ENCODE results near the gene GPC6.
A peak's percentile ranks its signal among the peaks of the same experiment; 100 is the strongest.

GRCh38 chr13:94309997-94310855, 1083.6 kb downstream of the GPC6 start:
- TF ChIP-seq CTCF (IDR thresholded peaks at IDR 0.05), result no peak
- peak; percentile 80 for TF ChIP-seq TCF12 (IDR thresholded peaks at IDR 0.05)
- no peak for TF ChIP-seq EZH2phosphoT487 (IDR thresholded peaks at IDR 0.05; ENCODE audit: borderline replicate concordance, low read depth)
- TF ChIP-seq YY1 (IDR thresholded peaks at IDR 0.05; ENCODE audit: low read depth), result peak; percentile 81; the same call in 1 of the 2 replicates
- TF ChIP-seq FOSL2 (IDR thresholded peaks at IDR 0.05; ENCODE audit: borderline replicate concordance, low read depth), result peak; percentile 86
- TF ChIP-seq GABPA (IDR thresholded peaks at IDR 0.05; ENCODE audit: low read depth), result 0 out of 2 replicates have a peak, but pooled peaks have one; percentile 18
- TF ChIP-seq EP300 (IDR thresholded peaks at IDR 0.05; ENCODE audit: borderline replicate concordance in 1 of 2, low read depth in 1 of 2, low read length in 1 of 2), result peak; percentile 15 to 93; a peak in 2 of 4 replicates
- peak; percentile 65; the same call in 1 of the 2 replicates for TF ChIP-seq POLR2AphosphoS5 (IDR thresholded peaks at IDR 0.05; ENCODE audit: low read depth, low read length)
- TF ChIP-seq TAF1 (IDR thresholded peaks at IDR 0.05; ENCODE audit: borderline replicate concordance, low read depth, low read length), result peak; percentile 40; the same call in 1 of the 2 replicates
- no peak for TF ChIP-seq FOXJ3 (CRISPR knock-in tag; IDR thresholded peaks at IDR 0.05)
- peak; percentile 95 for TF ChIP-seq JUND (IDR thresholded peaks at IDR 0.05)
- peak; percentile 95; the same call in 1 of the 2 replicates for TF ChIP-seq TEAD4 (IDR thresholded peaks at IDR 0.05; ENCODE audit: borderline replicate concordance, insufficient read depth)
- no peak for TF ChIP-seq RCOR1 (IDR thresholded peaks at IDR 0.05; ENCODE audit: low read length)
